Hepatocyte (in vitro differentiated cells): ENCODE data around the gene SLC17A9. TPM values are rescaled to one million over a fixed set of nuclear protein-coding genes. Genes with fewer than 3 reads are reported as not detected.
A peak's percentile ranks its signal among the peaks of the same experiment; 100 is the strongest.

Experiments used
- DNase-seq: peaks from one replicate; pipeline ENCODE4 v3.0.0-alpha.2; 2016; ENCODE audit warnings: low spot score
- H2AFZ ChIP-seq: fragments of 200-600 bp; sonication (generic); 2 replicates; pipeline ENCODE4 v1.6.0; 2016; ENCODE audit warnings: antibody characterized with exemption, mild to moderate bottlenecking
- H3K27ac ChIP-seq: fragments of 200-600 bp; sonication (generic); 2 replicates; pipeline ENCODE4 v1.5.1; 2016; ENCODE audit warnings: mild to moderate bottlenecking
- H3K27me3 ChIP-seq: fragments of 200-600 bp; sonication (generic); 2 replicates; pipeline ENCODE4 v1.6.1; 2016
- H3K36me3 ChIP-seq: fragments of 200-600 bp; sonication (generic); replicated peaks from 2 replicates; pipeline ENCODE4 v1.5.1; 2016; ENCODE audit warnings: low read depth; ENCODE audit not compliant: insufficient read depth
- H3K4me1 ChIP-seq: fragments of 200-600 bp; sonication (generic); 2 replicates; pipeline ENCODE4 v1.5.1; 2016; ENCODE audit warnings: mild to moderate bottlenecking, moderate library complexity; ENCODE audit not compliant: insufficient read depth
- H3K4me2 ChIP-seq: fragments of 200-600 bp; sonication (generic); 2 replicates; pipeline ENCODE4 v1.6.0; 2016
- H3K4me3 ChIP-seq: fragments of 200-600 bp; sonication (generic); 2 replicates; pipeline ENCODE4 v1.5.1; 2016; ENCODE audit warnings: mild to moderate bottlenecking
- H3K79me2 ChIP-seq: fragments of 200-600 bp; sonication (generic); 2 replicates; pipeline ENCODE4 v1.6.0; 2017; ENCODE audit warnings: mild to moderate bottlenecking
- H3K9me2 ChIP-seq: fragments of 200-600 bp; sonication (generic); replicated peaks from 2 replicates; pipeline ENCODE4 v1.6.0; 2017; ENCODE audit warnings: mild to moderate bottlenecking; ENCODE audit not compliant: insufficient read depth
- H3K9me3 ChIP-seq: fragments of 200-600 bp; sonication (generic); 2 replicates; pipeline ENCODE4 v1.5.1; 2016; ENCODE audit warnings: low read depth, mild to moderate bottlenecking
- H4K20me1 ChIP-seq: fragments of 200-600 bp; sonication (generic); 2 replicates; pipeline ENCODE4 v1.6.0; 2016; ENCODE audit warnings: mild to moderate bottlenecking; ENCODE audit not compliant: insufficient read depth, poor library complexity, severe bottlenecking
- EZH2 ChIP-seq: fragments of 200-600 bp; sonication (generic); IDR thresholded peaks from 2 replicates; pipeline ENCODE4 v1.6.1; 2016; ENCODE audit warnings: antibody characterized with exemption, mild to moderate bottlenecking, borderline replicate concordance
- EZH2phosphoT487 ChIP-seq: fragments of 200-600 bp; sonication (generic); IDR thresholded peaks from one replicate; pipeline ENCODE4 v1.6.1; 2018; ENCODE audit warnings: antibody characterized with exemption, mild to moderate bottlenecking, low read depth, moderate library complexity; ENCODE audit not compliant: unreplicated experiment, severe bottlenecking
- WGBS: methylation state at CpG from one replicate; pipeline ENCODE4 v1.1.6; 2016; ENCODE audit warnings: low lambda C conversion rate; ENCODE audit errors: missing lambda C conversion rate; 5-methylcytosine and 5-hydroxymethylcytosine counted together
- polyA plus RNA-seq: library from polyadenylated mRNA; unstranded; fragments of >200 nt; fragmentation: Nextera tagmentation; extraction: Ambion mirVana; gene quantifications from 2 replicates; pipeline ENCODE4 v1.2.1, GENCODE V29; 2016
- total RNA-seq: library from RNA; depleted of rRNA; stranded (reverse); fragments of >200 nt; gene quantifications from 2 replicates; pipeline ENCODE4 v1.2.3, GENCODE V29; 2014
- TF ChIP-seq, protein P1 (sequence below): fragments of 200-600 bp; sonication (generic); IDR thresholded peaks from 2 replicates; pipeline ENCODE4 v1.5.1; 2016; ENCODE audit warnings: antibody characterized with exemption, mild to moderate bottlenecking; ENCODE audit not compliant: poor library complexity

SLC17A9 gene
- total and polyA plus RNA-seq, 2 experiments from 2014 or later: 26.9 to 83.9 TPM

DNA sequence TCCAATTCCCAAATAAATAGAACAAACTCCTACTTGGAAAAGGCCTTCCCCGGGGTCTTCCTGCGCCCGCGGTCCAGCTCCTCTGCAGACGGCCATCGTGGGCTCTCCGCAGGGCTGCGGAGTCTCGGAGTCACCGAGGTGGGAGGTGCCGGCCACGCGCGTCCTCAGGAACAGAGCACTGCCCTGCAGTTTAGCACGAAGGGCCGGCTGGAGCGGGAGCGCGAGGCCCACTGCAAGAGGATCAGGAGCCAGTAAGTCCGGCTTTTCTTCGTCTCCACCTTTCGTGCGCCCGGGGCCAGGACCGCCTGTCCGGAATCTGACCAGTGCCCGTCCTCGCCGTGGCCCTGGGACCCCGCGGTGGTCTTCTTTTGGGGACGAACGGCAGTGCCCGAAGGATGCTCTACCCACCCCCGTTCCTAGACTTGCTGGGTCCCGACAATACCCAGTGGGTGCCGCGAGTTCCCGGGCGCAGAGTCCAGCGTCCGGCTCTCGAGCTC lies 52.9 kb downstream of the SLC17A9 start:
- Histone ChIP-seq H3K27ac (no peak overlapping the region), H3K36me3 (no peaks in the 10 kb centered on the region), H3K4me2 (no peak overlapping the region), H3K9me2 (no peaks in the 10 kb centered on the region), H3K79me2 (no peaks in the 10 kb centered on the region), H3K27me3 (peaks cover 93% of the 10 kb centered on the region), H3K4me1 (peaks cover 11% of the 10 kb centered on the region), H4K20me1 (no peaks in the 10 kb centered on the region), H2AFZ (no peak overlapping the region), H3K9me3 (no peaks in the 10 kb centered on the region), H3K4me3 (no peak overlapping the region)
- TF ChIP-seq, protein P1, sequence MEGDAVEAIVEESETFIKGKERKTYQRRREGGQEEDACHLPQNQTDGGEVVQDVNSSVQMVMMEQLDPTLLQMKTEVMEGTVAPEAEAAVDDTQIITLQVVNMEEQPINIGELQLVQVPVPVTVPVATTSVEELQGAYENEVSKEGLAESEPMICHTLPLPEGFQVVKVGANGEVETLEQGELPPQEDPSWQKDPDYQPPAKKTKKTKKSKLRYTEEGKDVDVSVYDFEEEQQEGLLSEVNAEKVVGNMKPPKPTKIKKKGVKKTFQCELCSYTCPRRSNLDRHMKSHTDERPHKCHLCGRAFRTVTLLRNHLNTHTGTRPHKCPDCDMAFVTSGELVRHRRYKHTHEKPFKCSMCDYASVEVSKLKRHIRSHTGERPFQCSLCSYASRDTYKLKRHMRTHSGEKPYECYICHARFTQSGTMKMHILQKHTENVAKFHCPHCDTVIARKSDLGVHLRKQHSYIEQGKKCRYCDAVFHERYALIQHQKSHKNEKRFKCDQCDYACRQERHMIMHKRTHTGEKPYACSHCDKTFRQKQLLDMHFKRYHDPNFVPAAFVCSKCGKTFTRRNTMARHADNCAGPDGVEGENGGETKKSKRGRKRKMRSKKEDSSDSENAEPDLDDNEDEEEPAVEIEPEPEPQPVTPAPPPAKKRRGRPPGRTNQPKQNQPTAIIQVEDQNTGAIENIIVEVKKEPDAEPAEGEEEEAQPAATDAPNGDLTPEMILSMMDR: no peak
- TF ChIP-seq EZH2: no peak
- no peak for TF ChIP-seq EZH2phosphoT487
- WGBS: 11% methylated on average over 43 of the region's 43 CpGs
- DNase-seq: no peak

DNA sequence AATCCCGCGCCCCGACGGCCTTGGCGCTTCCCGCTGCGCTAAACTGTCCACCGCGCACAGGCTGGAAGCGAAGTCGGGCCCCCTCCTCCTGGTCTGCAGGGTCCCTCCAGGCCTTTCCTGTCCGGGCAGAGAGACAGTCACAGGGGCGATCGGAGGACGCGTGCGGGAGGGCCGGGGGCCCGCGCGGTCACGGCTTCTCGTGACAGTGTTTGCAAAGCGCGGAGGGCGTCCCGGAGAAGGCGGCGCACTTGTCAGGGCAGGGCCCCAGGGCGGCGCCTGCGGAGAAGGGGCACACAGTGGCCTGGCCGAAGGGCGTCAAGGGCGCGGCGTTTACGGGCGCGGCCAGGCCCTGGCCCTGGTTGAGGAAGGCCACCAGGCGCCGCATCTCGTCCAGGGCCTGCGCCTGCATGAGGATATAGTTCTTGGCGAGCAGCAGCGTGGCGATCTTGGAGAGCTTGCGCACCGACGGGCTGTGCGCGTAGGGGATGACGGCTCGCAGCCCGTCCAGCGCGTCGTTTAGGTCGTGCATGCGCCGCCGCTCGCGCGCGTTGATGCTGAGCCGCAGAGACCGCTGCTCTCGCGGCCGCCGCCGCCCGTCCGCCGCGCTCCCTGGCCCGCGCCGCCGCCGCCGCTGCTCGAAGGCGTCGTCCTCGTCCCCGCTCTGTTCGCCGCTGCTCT lies 53.5 kb downstream of the SLC17A9 start:
- no peak overlapping the region for H3K27ac ChIP-seq
- H3K36me3 ChIP-seq: no peaks in the 10 kb centered on the region
- no peaks in the 10 kb centered on the region for H4K20me1 ChIP-seq
- H3K9me3 ChIP-seq: no peaks in the 10 kb centered on the region
- WGBS: 5% methylated on average over 83 of the region's 90 CpGs
- H3K4me3 ChIP-seq: no peak overlapping the region
- H3K27me3 ChIP-seq: peaks cover 92% of the 10 kb centered on the region
- TF ChIP-seq EZH2phosphoT487: peak; percentile 24
- TF ChIP-seq EZH2: peak; percentile 75
- TF ChIP-seq, protein P1: no peak
- H3K79me2 ChIP-seq: no peaks in the 10 kb centered on the region
- H2AFZ ChIP-seq: no peak overlapping the region
- H3K4me1 ChIP-seq: peaks cover 11% of the 10 kb centered on the region
- H3K9me2 ChIP-seq: no peaks in the 10 kb centered on the region
- peak overlapping the region; percentile 76 for H3K4me2 ChIP-seq
- DNase-seq: no peak

GRCh38 chr20:63006540-63007359 lies 54.2 kb downstream of the SLC17A9 start, which contains the start of gene BHLHE23:
Gene BHLHE23, minus strand, starts transcription at chr20:63006964. Its CDS starts 190 bp downstream, at chr20:63006774.
- H3K4me2 ChIP-seq: peak within 1 kb of the TSS; percentile 76

More at GRCh38 chr20:63006540-63007359, 54.2 kb downstream of the SLC17A9 start, which contains the start of gene BHLHE23:
- Histone ChIP-seq H2AFZ (no peak within 1 kb of the TSS), H3K27me3 (peaks cover 93% of the 10 kb centered on the region), H3K27ac (no peak within 1 kb of the TSS), H4K20me1 (no peaks in the 10 kb centered on the region), H3K36me3 (no peaks in the 10 kb centered on the region), H3K9me3 (no peaks in the 10 kb centered on the region), H3K9me2 (no peaks in the 10 kb centered on the region), H3K4me1 (peaks cover 11% of the 10 kb centered on the region), H3K4me3 (no peak within 1 kb of the TSS), H3K79me2 (no peaks in the 10 kb centered on the region)
- no peak for TF ChIP-seq EZH2phosphoT487
- TF ChIP-seq EZH2: no peak
- TF ChIP-seq, protein P1: no peak
- peak; percentile 35 for DNase-seq
- 2% methylated on average over 57 of the region's 110 CpGs for WGBS
